HEK293T (cell line): ENCODE measurements around the gene STXBP2.

Experiments used
- CTCF ChIA-PET: fragments of 350-600 bp; formaldehyde crosslinking; extraction: SDS; loops from one replicate; lab custom pipeline; 2021; ENCODE audit warnings: antibody characterized with exemption, inconsistent platforms; lab: Yijun Ruan, JAX
- POLR2A ChIA-PET: fragments of 350-600 bp; formaldehyde crosslinking; extraction: SDS; loops from one replicate; lab custom pipeline; 2020; ENCODE audit warnings: antibody characterized with exemption, inconsistent platforms; lab: Yijun Ruan, JAX
- DNase-seq: peaks from one replicate; pipeline ENCODE4 v3.0.0; 2012; ENCODE audit warnings: mixed read lengths; ENCODE audit errors: extremely low spot score
- ARNT ChIP-seq: fragments of 450-650 bp; IDR thresholded peaks from 2 replicates; pipeline ENCODE4 v1.6.1; 2017; ENCODE audit warnings: mild to moderate bottlenecking
- BHLHE40 ChIP-seq: fragments of 450-650 bp; IDR thresholded peaks from 2 replicates; pipeline ENCODE4 v1.6.1; 2016; ENCODE audit warnings: mild to moderate bottlenecking, moderate library complexity, borderline replicate concordance
- CTBP1 ChIP-seq: fragments of 450-650 bp; IDR thresholded peaks from 2 replicates; pipeline ENCODE4 v1.6.1; 2016; ENCODE audit warnings: borderline replicate concordance
- ELF4 ChIP-seq: fragments of 450-650 bp; IDR thresholded peaks from 2 replicates; pipeline ENCODE4 v1.6.1; 2017; ENCODE audit warnings: antibody characterized with exemption
- FOXA1 ChIP-seq: fragments of 450-650 bp; IDR thresholded peaks from 2 replicates; pipeline ENCODE4 v1.6.1; 2016; ENCODE audit warnings: mild to moderate bottlenecking
- FOXK2 ChIP-seq: fragments of 450-650 bp; IDR thresholded peaks from 2 replicates; pipeline ENCODE4 v1.6.1; 2016; ENCODE audit warnings: mild to moderate bottlenecking
- FOXM1 ChIP-seq: fragments of 450-650 bp; IDR thresholded peaks from 2 replicates; pipeline ENCODE4 v1.6.1; 2017; ENCODE audit warnings: mild to moderate bottlenecking, borderline replicate concordance
- HDGF ChIP-seq: fragments of 450-650 bp; IDR thresholded peaks from 2 replicates; pipeline ENCODE4 v1.6.1; 2017; ENCODE audit warnings: antibody characterized with exemption, borderline replicate concordance
- L3MBTL2 ChIP-seq: fragments of 450-650 bp; conservative IDR thresholded peaks from 2 replicates; pipeline ENCODE4 v1.6.1; 2016; ENCODE audit warnings: mild to moderate bottlenecking
- LEF1 ChIP-seq: fragments of 450-650 bp; IDR thresholded peaks from 2 replicates; pipeline ENCODE4 v1.6.1; 2017; ENCODE audit warnings: mild to moderate bottlenecking, borderline replicate concordance
- NFRKB ChIP-seq: fragments of 450-650 bp; IDR thresholded peaks from 2 replicates; pipeline ENCODE4 v1.6.1; 2016; ENCODE audit warnings: mild to moderate bottlenecking, moderate library complexity
- SP1 ChIP-seq: fragments of 450-650 bp; IDR thresholded peaks from 2 replicates; pipeline ENCODE4 v1.6.1; 2017
- SUZ12 ChIP-seq: fragments of 450-650 bp; IDR thresholded peaks from 2 replicates; pipeline ENCODE4 v1.6.1; 2016; ENCODE audit warnings: mild to moderate bottlenecking
- TARDBP ChIP-seq: fragments of 450-650 bp; IDR thresholded peaks from 2 replicates; pipeline ENCODE4 v1.6.1; 2016
- ZNF384 ChIP-seq: fragments of 450-650 bp; IDR thresholded peaks from 2 replicates; pipeline ENCODE4 v1.6.1; 2016
- TF ChIP-seq, protein P1 (sequence below): fragments of 450-650 bp; IDR thresholded peaks from 2 replicates; pipeline ENCODE4 v1.6.1; 2016

The STXBP2 gene

DNA sequence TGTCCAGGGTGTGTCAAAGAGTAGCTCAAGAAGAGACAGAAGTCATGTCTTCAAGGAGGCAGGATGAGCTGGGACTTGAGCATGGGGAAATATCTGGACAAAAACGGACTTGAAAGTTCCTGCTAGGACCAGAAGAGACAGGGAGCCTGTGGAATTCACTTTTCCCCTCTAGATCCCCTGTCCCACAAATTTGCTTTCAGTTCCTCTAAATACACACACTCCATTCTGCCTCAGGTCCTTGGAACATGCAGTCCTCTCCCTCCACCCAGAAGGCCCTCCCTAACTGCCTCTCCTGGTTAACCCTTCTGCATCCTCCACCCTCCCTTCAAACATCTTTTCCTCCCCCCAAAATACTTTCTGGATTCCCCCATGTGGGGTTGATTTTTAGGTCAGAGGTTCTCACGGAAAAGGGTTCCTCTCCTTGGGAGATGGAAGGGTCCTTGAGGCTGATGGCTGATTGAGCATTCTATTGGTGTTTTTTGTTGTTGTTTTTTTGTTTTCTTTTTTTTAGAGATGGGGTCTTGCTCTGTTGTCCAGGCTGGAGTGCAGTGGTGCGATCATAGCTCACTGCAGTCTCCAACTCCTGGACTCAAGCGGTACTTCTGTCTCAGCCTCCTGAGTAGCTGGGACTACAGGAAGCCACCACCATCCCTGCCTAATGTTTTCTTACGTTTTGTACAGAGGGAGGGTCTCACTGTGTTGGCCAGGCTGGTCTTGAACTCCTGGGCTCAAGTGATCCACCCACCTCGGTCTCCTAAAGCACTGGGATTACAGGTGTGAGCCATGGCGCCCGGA lies 25.0 kb downstream of the STXBP2 start:
- TF ChIP-seq ELF4: no peak
- ChIA-PET CTCF (interaction anchor here (1.0 kb wide), 1 partner anchor 10 kb away, joined by 4 read pairs; no protein-coding TSS in a partner anchor), POLR2A (interaction anchor here (2.2 kb wide), 1 partner anchor 19 kb away, joined by 7 read pairs; the partner anchor contains the start of gene TRAPPC5)
- no peak for DNase-seq

DNA sequence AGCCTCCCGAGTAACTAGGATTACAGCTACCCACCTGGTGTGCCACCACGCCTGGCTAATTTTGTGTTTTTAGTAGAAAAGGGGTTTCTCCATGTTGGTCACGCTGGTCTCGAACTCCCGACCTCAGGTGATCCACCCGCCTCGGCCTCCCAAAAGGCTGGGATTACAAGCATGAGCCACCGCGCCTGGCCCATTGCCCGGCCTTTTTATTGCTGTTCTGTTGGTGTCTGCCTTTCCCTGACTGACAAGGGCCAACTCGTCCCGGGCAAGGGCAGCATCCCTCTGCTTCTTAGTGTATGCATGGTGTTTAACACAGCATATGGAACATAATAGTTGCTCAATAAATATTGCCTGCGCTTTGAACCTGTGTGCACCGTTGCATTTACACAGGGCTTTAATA lies 25.7 kb downstream of the STXBP2 start:
- TF ChIP-seq ELF4: no peak
- TF ChIP-seq FOXA1: no peak
- TF ChIP-seq FOXM1: no peak
- no peak for TF ChIP-seq TARDBP
- TF ChIP-seq, protein P1, sequence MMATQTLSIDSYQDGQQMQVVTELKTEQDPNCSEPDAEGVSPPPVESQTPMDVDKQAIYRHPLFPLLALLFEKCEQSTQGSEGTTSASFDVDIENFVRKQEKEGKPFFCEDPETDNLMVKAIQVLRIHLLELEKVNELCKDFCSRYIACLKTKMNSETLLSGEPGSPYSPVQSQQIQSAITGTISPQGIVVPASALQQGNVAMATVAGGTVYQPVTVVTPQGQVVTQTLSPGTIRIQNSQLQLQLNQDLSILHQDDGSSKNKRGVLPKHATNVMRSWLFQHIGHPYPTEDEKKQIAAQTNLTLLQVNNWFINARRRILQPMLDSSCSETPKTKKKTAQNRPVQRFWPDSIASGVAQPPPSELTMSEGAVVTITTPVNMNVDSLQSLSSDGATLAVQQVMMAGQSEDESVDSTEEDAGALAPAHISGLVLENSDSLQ: no peak
- no peak for TF ChIP-seq ARNT
- no peak for TF ChIP-seq SP1
- no peak for TF ChIP-seq FOXK2
- TF ChIP-seq NFRKB: no peak
- no peak for TF ChIP-seq L3MBTL2
- TF ChIP-seq LEF1: no peak
- ChIA-PET CTCF (no interaction called here), POLR2A (interaction anchor here (2.2 kb wide), 1 partner anchor 18 kb away, joined by 7 read pairs; the partner anchor contains the start of gene TRAPPC5)
- DNase-seq: no peak

DNA sequence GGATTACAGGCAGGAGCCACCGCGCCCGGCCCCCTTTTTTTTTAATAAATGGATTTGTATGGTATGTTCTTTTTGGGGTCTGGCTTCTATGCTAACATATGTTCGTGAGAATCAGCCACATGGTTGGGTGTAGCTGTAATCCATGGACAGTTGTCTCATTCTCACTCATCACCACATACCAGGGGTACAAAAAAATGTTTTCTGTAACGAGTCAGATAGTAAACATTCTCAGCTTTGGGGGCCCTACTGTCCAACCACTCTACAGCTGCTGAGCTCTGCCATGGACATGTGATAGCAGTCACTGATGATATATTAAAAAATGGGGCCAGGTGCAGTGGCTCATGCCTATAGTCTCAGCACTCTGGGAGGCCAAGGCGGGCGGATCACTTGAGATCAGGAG lies 26.8 kb downstream of the STXBP2 start:
- ChIA-PET CTCF (no interaction called here), POLR2A (no interaction called here)
- no peak for DNase-seq
- no peak for TF ChIP-seq SP1
- no peak for TF ChIP-seq TARDBP
- TF ChIP-seq ZNF384: no peak
- TF ChIP-seq FOXA1: no peak
- no peak for TF ChIP-seq L3MBTL2
- TF ChIP-seq NFRKB: no peak
- TF ChIP-seq SUZ12: no peak
- TF ChIP-seq ELF4: no peak
- TF ChIP-seq BHLHE40: no peak
- TF ChIP-seq CTBP1: no peak
- no peak for TF ChIP-seq HDGF
- TF ChIP-seq, protein P1: no peak
- TF ChIP-seq ARNT: no peak
- no peak for TF ChIP-seq FOXK2
- TF ChIP-seq FOXM1: no peak
- TF ChIP-seq LEF1: no peak

DNA sequence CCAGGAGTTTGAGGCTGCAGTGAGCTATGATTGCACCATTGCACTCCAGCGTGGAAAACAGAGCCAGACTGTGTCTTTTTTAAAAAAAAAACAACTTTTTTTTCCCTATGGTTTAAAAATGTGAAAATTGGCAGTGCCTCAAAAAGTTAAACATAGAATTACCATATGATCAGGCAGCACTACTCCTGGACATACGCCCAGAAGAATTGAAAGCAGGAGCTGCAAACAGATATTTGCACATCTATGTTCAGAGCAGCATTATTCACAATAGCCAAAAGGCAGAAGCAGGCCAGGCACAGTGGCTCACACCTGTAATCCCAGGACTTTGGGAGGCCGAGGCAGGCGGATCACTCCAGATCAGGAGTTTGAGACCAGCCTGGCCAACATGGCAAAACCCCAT lies 28.2 kb downstream of the STXBP2 start:
- POLR2A ChIA-PET: interaction anchor here (1.2 kb wide), 1 partner anchor 16 kb away, joined by 3 read pairs; the partner anchor contains the start of gene TRAPPC5

DNA sequence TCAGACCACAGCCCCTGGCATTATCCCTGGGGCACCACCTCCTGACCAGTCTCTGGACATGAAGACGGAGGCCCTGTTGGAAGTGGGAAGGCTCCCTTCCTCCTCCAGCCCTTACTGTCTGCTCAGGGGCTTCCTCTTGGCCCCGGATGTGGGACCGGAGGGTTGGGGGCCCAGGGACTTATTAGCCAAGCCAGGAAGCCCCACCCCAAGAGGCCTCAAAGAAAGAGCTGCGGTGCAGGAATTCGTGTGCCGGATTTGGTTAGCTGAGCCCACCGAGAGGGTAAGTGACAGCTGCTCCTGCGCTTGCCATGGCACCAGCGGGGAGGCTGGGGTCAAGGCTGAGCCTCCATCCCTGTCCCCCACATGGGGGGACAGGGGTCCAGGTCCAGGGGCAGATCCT lies 31.9 kb downstream of the STXBP2 start, which contains the start of gene RETN:
RETN (plus strand) TSS at position 208 of the 400 bp plus-strand sequence. CDS start 278 bp downstream, outside the sequence.
- no peak for DNase-seq
- ChIA-PET CTCF (interaction anchor here (1.2 to 1.6 kb wide), 2 partner anchors 12 to 16 kb away, joined by 3 to 9 read pairs; partner anchors contain the start of gene TRAPPC5), POLR2A (interaction anchor here (1.0 kb wide), 1 partner anchor 8 kb away, joined by 3 read pairs; no protein-coding TSS in a partner anchor)
- no peak for TF ChIP-seq SUZ12
- no peak for TF ChIP-seq CTBP1
- no peak for TF ChIP-seq ZNF384
- TF ChIP-seq LEF1: no peak
- no peak for TF ChIP-seq FOXM1
- no peak for TF ChIP-seq ARNT

More for the DNA sequence above, 28.2 kb downstream of the STXBP2 start:
- CTCF ChIA-PET: no interaction called here
- no peak for DNase-seq
- TF ChIP-seq HDGF: no peak
- TF ChIP-seq, protein P1: no peak
- TF ChIP-seq ZNF384: no peak
- no peak for TF ChIP-seq FOXA1
- TF ChIP-seq ELF4: no peak
- TF ChIP-seq CTBP1: no peak
- no peak for TF ChIP-seq BHLHE40
- no peak for TF ChIP-seq SUZ12

DNA sequence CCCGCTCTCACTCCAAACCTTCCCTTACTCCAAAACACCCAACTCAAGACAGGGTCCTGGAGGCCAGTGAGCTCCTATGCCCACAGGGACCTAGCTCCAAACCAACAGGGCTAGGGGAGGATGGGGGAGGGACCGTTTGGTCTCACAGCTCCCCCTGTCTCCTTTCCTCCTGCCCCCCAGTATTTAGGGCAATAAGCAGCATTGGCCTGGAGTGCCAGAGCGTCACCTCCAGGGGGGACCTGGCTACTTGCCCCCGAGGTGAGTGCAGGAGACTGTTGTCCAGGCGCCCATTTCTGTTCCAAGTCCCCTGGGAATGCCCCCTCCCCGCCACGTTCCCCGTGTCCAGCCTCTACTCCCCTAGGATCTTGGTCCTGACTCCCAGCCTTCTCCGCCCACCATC lies 32.7 kb downstream of the STXBP2 start:
- CTCF ChIA-PET: interaction anchor here (0.6 to 1.6 kb wide), 2 partner anchors 11 to 156 kb away, joined by 4 to 9 read pairs; partner anchors contain the start of gene TRAPPC5
- TF ChIP-seq, protein P1: no peak
- TF ChIP-seq CTBP1 (no peak), ARNT (no peak), ELF4 (no peak), LEF1 (no peak), ZNF384 (no peak), NFRKB (no peak), SUZ12 (no peak), HDGF (no peak), SP1 (no peak), FOXM1 (no peak), FOXK2 (no peak), TARDBP (no peak)
- DNase-seq: no peak
- POLR2A ChIA-PET: interaction anchor here (1.0 to 1.2 kb wide), 2 partner anchors 9 to 11 kb away, joined by 3 to 4 read pairs; partner anchors contain the start of gene TRAPPC5
